Stimulated activated CD4-positive, alpha-beta T cell treated with anti-CD3 and anti-CD28 coated beads, Interleukin-1b, Interleukin-23, amount 100 ng/mL, for 24 hours (primary cell): ENCODE results near the gene SELENOF.
"Not testable (repeated sequence)": the region's sequence is repeated elsewhere in the genome, so short reads cannot be mapped to it uniquely, and the experiment has no call there.

Source experiments
- DNase-seq, 4 experiments: peaks; one replicate each; pipeline ENCODE4 v3.0.0-alpha.2; 2020; ENCODE audit warnings: low read depth in 4 of 4, low spot score in 1 of 4

The SELENOF gene

DNA sequence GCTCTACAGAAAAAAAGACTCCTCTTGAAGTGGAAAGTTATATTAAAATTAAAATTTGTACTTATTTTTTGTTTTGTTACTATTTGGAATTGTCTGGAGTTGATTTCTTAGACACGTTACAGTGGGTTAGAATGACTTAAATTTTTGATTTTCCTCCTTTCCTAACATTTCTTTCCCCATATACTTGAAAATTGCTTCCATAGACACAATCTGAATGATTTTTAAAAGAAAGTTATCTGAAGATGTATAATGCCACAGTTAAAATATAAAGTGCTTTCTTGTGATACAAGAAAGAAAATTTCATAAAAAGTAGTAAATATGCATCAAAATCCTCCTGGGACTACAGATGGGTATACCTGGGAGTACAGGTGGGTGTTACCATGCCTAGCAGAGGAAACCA is 2.8 kb upstream of the SELENOF start:
- no peak for DNase-seq

DNA sequence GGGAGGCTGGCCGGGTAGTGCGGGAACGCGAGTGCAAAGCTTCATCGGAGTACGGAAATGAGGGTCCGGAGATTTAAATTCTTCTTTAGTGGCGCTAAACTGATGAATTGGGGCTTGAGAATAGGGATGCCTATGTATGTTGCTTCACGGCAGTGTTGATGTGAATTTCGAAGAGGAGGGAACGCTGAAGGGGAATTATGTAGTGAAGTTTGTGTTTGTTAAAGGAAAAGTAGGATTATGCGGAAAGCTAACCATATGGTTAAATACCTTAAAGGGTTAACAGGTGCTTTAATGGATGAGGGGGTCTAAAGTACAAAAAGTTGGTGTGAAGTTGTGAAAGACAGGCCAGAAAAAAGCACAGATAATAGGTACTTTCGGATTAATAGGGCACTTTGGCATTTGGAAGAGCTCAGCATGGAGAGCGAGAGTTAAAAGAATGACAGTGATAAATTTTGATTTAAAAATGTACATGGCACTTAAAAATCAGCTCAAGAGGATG is 1.9 kb upstream of the SELENOF start:
- peak in 2 of 4 experiments; percentile 2 to 13 for DNase-seq

DNA sequence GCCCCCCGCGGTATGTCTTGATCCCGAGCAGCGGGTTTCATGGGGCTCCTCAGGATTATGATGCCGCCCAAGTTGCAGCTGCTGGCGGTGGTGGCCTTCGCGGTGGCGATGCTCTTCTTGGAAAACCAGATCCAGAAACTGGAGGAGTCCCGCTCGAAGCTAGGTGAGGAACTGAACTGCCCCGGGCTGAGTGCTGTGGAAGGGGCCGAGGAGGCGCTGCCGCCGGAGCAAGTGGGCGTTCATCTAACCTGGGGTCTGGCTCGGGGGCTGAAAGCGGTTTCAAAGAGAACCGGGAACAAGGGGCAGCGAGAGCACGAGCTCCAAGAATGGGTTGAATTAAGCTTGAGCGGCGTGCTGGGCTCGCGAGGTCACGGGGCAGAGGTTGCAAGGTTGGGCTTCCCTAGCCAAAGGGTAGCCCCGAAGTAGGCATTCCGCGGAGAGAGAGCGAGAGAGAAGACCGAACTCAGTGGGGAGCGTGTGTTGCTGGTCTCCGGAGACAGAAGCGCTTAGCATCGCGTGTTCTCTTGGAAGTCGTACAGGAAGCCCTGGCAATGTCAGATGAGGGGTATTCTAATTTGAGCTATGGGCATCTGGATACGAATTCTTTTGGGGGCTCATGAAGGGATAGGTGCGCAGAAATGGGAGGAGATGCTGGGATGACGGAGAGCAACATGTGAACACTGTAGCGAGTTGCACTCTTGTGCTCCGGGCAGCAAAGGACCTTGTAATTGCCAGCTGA is 1.2 kb upstream of the SELENOF start:
- peak; percentile 13 to 21 (median 17) for DNase-seq

DNA sequence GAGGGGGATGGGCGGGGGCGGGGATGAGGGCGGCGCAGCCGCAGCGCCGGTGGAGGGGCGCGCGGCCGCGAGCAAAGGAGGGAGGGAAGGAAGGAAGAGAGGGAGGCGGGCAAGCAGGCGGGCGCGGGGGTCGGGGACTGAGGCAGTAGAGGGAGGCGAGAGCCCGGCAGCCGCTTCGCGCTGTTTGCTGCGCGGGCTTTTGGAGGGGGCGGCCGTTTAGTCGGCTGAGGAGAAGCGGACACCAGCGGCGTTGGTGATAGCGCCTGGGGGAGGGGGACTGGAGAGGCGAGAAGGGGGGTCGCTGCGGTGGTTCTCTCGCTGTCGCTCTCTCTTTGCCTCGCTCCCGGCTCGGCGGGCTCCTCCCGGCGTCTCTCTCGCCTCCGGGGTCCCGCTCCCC is 673 bp upstream of the SELENOF start, which contains the start of gene HS2ST1:
HS2ST1 (plus strand) TSS at position 35 of the 397 bp plus-strand sequence.
- no peak for DNase-seq

DNA sequence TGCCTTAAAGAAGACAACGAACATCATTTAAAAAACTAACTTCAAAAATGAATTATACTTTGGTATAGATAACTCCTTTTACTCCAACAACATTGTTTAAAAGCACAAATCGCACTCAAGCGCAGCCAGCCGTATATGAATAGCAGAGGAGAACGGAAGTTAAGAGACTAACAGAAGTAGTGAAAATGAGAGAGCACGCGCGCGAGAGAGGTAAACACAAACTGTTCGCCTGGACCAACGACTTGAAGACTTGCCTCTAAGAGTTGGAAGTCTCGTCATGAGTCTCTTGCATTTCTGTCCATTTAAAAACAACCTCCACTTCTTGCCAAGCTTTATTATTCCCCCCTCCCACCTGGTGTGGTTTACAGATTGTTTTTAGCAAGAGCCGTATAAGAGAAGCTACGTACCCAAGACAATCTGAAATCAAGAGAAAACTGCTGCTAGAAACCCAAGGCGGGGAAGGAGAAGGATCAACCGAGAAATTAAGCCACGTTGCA is 479 bp downstream of the SELENOF start:
- DNase-seq = peak; percentile 3 to 14 (median 4)

DNA sequence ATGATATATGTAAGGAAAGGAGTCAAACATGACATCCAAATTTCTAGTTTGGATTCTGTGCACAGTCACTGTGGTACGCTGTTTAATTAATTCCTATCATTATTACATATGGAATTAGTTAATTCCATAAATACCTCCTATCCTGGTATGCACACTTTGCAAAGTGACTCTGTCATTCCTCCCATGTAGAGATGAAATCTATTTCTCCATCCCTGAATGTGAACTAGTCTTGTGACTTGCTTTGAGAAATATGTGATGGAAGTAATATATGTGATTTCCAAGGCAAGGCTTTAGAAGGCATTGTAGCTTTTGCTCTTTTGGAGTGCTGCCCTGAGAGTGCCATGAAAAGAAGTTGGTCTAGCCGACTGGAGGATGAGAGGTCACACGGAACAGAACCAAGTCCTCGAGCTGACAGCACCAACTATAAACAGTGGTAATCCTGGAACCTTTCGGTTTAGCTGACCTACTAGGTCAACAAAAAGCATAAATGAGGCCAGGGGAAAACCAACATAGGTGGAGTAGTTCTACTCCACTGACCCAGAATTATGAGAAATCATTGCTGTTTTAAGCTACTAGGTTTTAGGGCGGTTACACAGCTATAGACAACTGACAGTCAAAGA is 1.5 kb downstream of the SELENOF start:
- no peak for DNase-seq

DNA sequence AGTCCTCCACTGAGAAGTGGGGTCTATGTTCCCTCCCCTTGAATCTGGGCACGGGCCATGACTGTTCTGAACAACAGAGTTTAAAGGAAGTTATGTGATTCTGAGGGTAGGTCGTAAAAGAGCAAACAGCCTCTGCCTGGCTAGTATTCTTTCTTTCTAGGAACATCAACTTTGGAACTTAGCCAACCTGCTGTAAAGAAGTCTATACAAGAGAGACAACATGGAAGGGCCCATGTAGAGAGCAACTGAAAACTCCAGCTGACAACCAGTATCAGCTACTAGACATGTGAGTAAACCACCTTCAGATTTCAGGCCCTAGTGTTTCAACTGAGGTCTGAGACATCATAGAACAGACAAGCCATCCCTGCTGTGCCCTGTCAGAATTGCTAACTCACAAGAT is 7.5 kb downstream of the SELENOF start:
- DNase-seq = no peak

DNA sequence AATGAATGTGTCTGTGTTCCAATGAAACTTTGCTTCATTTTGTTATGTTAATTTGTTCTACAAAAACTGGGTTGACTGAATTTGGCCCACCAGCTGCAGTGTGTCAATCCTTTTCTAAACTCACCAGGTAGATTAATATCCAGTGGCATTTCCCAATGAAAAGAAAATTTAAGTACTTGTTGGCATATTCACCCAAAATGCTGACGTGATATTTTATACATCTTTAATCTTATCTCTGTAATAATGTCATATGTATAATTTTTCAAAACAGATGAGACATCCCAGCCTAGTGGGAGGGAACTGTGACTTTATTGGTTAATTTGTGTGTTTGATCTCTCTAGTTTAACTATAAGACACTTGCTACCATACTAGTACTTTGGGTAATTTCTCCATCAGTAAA is 8.1 kb downstream of the SELENOF start:
- DNase-seq = no peak

DNA sequence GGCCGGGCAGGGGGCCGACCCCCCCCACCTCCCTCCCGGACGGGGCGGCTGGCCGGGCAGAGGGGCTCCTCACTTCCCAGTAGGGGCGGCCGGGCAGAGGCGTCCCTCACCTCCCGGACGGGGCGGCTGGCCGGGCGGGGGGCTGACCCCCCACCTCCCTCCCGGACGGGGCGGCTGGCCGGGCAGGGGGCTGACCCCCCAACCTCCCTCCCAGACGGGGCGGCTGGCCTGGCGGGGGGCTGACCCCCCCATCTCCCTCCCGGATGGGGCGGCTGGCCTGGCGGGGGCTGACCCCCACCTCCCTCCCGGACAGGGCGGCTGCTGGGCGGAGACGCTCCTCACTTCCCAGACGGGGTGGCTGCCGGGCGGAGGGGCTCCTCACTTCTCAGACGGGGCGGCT is 14.5 kb downstream of the SELENOF start:
- not testable (repeated sequence) for DNase-seq

DNA sequence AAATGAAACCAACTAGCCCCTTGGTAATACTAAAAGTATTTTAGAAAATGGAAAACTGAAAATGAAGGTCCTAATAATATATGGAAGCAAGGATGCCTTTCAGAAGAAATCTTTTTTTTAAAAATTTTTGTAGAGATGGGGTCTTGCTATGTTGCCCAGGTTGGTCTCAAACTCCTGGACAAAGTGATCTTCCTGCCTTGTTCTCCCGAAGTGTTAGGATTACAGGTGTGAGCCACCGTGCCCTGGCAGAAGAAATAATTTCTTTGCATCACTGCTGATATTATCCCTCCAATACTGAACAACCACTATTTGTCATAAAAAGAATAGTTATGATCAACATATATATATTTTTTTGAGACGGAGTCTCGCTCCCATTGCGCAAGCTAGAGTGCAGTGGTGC is 25.6 kb downstream of the SELENOF start:
- DNase-seq = no peak

DNA sequence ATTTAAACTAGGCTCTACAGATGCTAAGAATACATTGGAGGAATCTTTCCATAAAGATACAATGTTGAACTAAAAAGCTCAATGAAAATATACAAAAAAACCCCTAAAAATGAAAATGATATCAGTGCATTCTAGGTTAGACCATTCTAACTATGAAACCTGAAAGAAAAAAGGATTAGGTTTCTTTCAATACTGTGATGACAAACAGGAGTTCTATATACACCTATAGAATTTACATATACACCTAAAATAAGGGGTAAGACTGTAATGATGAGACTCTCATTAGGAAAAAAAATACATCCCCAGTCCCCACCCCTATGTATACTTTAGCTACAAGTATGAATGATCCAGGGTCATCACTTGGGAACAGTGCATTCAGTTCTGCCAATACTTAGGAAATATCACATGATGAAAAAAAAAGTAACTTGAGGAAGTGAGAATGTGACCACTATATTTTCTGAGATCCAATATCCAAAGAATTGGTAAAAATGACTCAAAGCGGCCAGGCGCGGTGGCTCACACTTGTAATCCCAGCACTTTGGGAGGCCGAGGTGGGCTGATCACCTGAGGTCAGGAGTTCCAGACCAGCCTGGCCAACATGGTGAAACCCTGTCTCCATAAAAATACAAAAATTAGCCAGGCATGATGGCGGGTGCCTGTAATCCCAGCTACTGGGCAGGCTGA is 26.3 kb downstream of the SELENOF start:
- no peak for DNase-seq

DNA sequence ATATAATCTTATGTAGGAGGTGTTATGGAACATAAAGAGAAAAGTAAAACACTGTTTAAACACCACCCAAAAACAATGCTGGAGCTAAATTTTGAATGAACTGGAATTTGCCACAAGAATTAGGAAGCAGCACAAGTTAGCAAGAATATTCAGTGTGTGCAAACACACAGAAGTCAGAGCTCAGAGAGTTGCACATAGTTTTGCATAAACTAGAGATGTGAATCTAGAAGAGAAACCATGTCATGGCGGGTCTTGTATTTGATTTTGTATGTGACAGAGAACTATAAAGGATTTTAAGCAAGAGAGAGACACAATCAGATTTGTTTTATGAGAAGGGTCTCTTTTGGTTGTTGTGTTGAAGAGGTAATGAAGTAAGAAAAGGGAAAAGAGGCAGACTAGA is 38.2 kb downstream of the SELENOF start:
- DNase-seq = no peak

DNA sequence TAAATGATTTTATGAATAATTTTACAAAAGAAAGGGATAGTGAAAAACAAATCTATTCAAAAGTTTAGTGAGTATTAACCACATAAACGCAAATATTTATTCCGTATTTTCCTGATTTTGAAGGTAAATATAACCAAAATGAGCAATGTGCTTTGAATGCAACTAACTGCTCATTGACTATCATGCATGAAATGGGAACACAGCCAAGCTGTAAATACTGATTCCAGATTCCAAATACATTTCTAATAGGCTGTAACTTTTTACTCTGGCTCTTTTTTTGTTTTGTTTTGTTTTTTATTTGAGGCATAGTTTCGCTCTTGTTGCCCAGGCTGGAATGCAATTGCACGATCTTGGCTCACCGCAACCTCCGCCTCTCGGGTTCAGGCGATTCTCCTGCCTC is 41.8 kb downstream of the SELENOF start:
- DNase-seq = no peak

DNA sequence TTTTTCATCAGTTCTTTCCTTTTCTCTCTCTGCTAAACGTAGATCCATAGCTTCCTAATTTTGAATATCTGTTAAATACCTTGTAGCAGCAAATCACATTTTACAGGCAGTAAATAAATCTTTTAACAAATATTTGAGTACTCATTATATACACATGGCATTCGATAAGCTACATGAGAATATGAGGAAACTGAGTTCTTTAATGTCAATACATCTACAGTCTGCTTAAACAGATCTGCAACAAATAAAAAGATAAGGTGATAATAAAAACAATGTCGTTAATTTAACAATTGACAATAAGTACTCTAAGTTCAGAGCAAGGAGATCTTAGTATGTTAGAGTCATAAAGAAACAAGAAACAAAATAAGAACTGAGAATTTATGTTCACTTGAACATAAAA is 42.9 kb downstream of the SELENOF start:
- no peak for DNase-seq

DNA sequence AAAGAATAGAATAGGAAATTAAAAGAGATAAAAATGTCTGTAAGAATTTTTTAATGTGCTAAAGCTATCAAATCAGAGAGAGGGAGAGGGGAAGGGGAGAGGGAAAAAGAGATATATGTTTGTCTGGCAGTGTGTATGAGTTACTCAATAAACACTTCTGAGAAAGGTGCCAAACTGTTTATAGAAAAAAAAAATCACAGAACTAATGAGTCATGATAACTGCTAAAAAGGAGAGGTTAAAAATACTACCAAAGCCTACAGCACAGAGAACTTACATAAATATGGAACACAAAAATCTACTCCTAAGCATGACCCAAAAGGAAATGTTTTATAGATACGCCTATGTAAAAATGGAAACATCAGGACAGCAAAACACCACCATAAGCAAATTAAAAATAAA is 45.4 kb downstream of the SELENOF start:
- DNase-seq = no peak

DNA sequence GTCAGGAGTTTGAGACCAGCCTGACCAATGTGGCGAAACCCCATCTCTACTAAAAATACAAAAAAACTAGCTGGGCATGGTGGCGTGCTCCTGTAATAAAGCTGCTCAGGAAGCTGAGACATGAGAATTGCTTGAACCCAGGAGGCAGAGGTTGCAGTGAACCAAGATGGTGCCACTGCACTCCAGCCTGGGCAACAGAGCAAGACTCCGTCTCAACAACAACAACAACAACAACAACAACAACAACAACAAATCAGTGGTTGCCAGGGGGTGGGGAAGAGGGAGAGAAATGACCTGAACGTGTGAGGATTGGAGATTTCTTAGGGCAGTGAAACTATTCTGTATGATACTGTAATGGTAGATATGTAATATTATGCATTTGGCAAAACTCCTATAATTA is 46.6 kb downstream of the SELENOF start:
- DNase-seq = not testable (repeated sequence)

DNA sequence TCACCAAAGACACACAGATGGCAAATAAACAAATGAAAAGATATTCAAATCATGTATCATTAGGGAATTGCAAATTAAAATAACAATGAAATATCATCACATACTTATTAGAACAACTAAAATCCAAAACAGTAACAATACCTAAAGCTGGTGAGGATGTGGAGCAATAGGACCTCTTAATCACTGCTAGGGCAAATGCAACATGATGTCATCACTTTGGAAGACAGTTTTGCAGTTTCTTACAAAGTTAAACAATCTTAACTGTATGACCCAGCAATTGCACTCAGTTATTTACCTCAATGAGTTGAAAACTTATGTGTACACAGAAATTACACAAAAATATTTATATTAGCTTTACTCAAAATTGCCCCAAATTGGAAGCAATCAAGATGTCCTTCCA is 47.3 kb downstream of the SELENOF start:
- no peak for DNase-seq

DNA sequence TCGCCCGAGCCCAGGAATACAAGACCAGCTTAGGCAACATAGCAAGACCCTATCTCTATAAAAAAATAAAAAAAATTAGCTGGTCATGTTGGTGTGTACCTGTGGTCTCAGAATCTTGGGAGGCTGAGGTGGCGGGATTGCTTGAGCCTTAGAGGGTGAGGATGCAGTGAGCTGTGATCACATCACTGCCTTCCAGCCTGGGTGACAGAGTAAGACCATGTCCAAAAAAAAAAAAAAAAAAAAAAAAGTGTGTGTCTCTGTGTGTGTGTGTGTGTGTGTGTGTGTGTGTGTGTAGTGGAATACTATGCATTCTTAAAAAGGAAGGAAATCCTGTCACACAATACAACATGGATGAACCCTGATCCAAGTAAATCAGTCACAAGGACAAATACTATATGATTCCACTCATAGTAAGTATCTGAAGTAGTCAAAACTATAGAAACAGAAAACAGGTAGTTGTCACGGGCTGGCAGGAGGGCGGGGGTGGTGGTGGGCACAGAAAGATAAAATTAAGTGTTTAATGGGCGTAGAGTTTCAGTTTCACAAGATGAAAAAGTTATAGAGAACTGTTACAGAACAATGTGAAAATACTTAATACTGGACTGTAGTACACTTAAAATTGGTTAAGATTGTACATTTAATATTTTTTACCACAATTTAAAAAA is 47.8 kb downstream of the SELENOF start:
- no peak for DNase-seq

DNA sequence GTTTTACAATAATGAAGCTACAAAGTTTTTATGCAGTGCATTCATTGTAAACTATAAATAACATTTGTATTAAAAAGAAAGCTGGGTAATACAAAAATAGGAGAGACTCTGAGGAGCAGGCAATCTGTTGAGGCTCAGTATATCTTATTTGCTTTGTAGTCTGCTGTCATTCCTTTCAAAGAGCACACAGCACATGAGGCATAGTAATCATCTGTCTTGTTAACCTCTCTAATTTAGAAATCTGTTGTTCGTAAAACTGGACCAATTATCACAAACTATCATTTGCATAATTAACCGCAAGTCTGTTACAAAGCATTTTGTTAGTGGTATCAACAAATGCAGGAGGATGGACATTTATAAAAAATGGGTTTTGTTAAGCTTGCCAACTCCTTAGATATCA is 51.0 kb downstream of the SELENOF start:
- DNase-seq = no peak

DNA sequence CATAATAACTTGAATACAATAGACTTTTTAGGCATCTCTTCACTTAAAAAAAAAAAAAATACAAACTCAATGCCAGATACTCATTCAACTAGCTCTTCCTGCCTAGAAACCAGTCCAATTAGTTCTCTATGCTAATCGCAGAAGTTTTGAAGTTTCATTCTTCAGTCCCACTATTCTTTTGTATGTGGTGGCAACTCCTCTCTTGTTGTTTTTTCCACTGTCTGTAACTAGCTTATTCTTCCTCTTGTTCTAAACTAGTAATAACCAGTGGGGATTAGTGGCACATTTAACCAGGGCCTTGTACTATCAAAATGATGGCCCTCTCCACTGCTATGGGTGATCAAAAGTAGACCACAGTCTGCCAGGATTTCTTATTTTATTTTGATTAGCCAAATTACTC is 52.5 kb downstream of the SELENOF start:
- no peak for DNase-seq

DNA sequence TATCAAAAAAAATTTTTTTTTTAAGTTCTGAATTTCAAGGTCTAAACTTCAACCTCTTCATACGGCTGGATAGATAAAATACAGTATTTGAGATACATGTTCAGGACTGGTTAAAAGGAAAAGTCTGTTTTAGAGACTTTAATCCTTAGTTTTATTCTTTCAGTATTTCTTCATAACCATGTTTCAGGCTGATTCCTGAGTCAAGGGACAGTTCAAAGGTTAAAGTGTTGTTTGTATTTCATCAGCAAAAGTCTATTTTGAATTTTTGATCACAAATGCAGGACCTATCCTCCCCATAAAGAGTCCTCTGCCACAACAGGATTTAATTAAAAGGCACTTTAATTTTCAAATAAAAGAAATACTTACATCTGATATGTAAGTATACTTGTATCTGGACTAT is 53.5 kb downstream of the SELENOF start:
- DNase-seq = no peak
